ENCODE data around the gene SAMD4A. TPM values are rescaled to one million over a fixed set of nuclear protein-coding genes. Genes with fewer than 3 reads are reported as not detected.

Gene SAMD4A
- total RNA-seq, 1 donor from 2014 or later, result 30.0 TPM

DNA sequence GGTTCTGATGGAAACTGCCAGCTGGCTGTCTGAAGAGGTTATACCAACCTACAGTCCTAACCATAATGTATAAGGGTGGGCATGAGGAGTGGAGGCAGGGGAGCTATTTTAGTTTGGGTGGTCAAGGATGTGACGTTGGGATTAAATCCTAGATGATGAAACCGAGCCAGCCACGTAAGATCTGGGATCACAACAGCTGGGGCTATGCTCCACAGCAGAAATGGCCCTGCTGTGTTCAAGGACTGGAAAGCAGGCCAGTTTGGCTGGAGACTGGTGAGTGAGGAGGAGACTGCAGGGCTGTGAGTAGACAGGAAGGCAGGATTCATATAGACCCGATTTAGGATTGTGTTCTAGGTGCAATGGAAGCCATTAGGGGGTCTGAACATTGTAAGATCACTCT lies 66.1 kb downstream of the SAMD4A start:
- Mint-ChIP-seq H3K4me1 (peaks cover 23% of the 10 kb centered on the region), H3K27me3 (ENCODE audit: low read depth) (no peaks in the 10 kb centered on the region), H3K36me3 (peaks cover 3% of the 10 kb centered on the region)

DNA sequence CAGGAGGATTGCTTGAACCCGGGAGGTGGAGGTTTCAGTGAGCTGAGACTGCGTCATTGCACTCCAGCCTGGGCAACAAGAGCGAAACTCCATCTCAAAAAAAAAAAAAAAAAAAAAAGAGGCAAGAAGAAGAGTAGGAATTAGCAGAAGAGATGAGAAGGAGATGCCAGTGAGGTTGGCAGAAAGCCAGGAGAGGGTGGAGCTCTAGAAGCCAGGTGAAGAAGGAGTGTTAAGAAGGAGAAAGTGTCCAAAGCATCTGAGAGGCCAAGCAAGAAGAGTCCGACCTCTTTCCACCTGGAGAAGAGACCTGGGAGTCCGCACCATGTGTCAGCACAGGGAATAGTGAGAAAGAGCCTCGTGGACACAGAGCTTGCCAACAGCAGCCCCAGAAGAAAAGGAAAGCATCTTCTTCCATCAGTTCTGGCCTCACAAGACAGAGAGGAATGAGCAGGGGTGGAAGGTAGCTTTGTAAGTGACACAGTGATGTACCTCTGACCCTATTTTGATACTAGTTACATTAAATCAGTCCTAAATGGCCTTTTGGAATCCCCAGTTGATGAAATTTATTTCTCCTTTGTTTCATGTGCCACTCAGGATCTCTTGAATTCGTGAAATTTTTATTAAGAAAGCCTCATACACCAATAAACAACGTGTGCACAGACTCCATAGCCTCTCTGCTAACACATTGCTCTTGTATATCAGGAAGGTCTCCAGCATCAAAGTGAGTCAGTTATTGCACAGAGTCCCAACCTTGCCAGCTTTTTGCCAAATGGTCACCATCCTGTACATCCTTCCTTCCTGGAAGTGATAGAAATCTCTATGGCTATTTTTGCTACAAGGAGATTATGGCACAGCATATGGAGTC lies 70.6 kb downstream of the SAMD4A start:
- H3K4me1 Mint-ChIP-seq, result peaks cover 53% of the 10 kb centered on the region
- H3K27ac Mint-ChIP-seq, result peak overlapping the region; percentile 78
- TF ChIP-seq, protein P1, sequence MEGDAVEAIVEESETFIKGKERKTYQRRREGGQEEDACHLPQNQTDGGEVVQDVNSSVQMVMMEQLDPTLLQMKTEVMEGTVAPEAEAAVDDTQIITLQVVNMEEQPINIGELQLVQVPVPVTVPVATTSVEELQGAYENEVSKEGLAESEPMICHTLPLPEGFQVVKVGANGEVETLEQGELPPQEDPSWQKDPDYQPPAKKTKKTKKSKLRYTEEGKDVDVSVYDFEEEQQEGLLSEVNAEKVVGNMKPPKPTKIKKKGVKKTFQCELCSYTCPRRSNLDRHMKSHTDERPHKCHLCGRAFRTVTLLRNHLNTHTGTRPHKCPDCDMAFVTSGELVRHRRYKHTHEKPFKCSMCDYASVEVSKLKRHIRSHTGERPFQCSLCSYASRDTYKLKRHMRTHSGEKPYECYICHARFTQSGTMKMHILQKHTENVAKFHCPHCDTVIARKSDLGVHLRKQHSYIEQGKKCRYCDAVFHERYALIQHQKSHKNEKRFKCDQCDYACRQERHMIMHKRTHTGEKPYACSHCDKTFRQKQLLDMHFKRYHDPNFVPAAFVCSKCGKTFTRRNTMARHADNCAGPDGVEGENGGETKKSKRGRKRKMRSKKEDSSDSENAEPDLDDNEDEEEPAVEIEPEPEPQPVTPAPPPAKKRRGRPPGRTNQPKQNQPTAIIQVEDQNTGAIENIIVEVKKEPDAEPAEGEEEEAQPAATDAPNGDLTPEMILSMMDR (IDR thresholded peaks at IDR 0.05; ENCODE audit: unreplicated experiment), result no peak
- peaks cover 1% of the 10 kb centered on the region for H3K9me3 Mint-ChIP-seq
- no peaks in the 10 kb centered on the region for H3K27me3 Mint-ChIP-seq (ENCODE audit: low read depth)
- DNase-seq (ENCODE audit: low spot score in 2 of 2, unreplicated experiment in 2 of 2), result peak in 1 of 2 experiments; percentile 42
- H3K4me3 Mint-ChIP-seq, result no peak overlapping the region
- peaks cover under 1% of the 10 kb centered on the region for H3K36me3 Mint-ChIP-seq

More for the DNA sequence above, 66.1 kb downstream of the SAMD4A start:
- no peak overlapping the region for H3K4me3 Mint-ChIP-seq
- TF ChIP-seq, protein P1 (IDR thresholded peaks at IDR 0.05; ENCODE audit: unreplicated experiment), result no peak
- DNase-seq (ENCODE audit: low spot score in 2 of 2, unreplicated experiment in 2 of 2), result no peak
- peak overlapping the region; percentile 22 for H3K27ac Mint-ChIP-seq
- H3K9me3 Mint-ChIP-seq, result peaks cover 5% of the 10 kb centered on the region

DNA sequence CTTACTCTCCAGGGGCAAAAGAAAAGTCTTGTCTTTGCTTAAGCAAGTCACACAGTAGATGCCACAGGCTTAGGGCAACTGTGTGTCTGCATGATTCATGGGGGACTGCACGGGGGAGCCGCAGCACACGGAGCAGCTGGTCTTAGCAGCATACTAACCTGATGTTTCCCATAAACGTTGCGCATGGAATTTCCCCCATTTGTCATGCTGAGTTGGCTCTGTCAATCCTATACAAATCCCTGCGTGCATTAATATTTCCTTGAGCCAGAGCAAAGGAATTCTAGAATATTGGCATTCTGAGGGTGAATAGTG lies 71.2 kb downstream of the SAMD4A start:
- Mint-ChIP-seq H3K4me1 (peaks cover 54% of the 10 kb centered on the region), H3K9me3 (no peaks in the 10 kb centered on the region), H3K36me3 (no peaks in the 10 kb centered on the region), H3K27me3 (ENCODE audit: low read depth) (no peaks in the 10 kb centered on the region), H3K27ac (peak overlapping the region; percentile 78), H3K4me3 (no peak overlapping the region)
- no peak for DNase-seq (ENCODE audit: low spot score in 2 of 2, unreplicated experiment in 2 of 2)
- TF ChIP-seq, protein P1 (IDR thresholded peaks at IDR 0.05; ENCODE audit: unreplicated experiment), result no peak

DNA sequence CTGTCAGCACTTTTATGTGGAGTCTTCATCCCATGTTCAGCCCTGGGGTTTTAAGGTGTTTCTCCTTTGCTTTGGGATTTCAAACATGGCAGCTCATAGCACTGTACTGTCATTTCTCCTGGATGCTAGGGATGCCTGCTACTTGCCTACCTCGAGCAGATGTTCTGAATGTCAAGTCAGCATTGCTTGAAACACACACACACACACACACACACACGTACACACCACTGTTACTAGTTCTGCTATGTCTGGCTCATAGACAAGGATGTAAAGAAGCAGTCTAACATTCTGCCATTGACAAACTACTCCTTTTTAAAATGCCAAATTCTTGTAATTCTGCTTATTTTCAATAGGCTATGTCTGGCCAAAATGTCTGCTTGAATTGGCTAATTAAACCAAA lies 72.7 kb downstream of the SAMD4A start:
- Mint-ChIP-seq H3K4me3 (no peak overlapping the region), H3K4me1 (peaks cover 63% of the 10 kb centered on the region), H3K9me3 (no peaks in the 10 kb centered on the region), H3K27me3 (ENCODE audit: low read depth) (no peaks in the 10 kb centered on the region), H3K27ac (peak overlapping the region; percentile 21), H3K36me3 (no peaks in the 10 kb centered on the region)
- DNase-seq (ENCODE audit: low spot score in 2 of 2, unreplicated experiment in 2 of 2), result no peak
- TF ChIP-seq, protein P1 (IDR thresholded peaks at IDR 0.05; ENCODE audit: unreplicated experiment), result no peak

DNA sequence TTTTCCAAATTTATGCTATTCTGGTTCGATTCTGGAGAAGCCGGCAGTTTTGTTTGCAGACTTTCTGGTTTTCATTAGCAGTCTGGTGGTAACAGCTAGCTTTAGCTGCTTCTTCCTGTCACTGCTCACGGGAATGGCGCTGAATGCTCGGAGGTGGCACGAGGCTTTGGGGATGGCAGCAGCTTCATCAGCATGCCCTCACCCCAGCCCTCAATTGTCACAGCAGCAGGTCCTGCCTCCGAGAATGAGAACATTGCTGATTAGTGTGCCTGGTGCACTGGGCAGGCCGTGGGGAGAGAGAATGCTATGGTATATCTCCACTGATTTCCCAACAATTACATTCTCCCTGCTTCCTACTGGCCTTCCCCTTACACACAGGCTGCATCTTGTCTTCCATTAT lies 73.6 kb downstream of the SAMD4A start:
- Mint-ChIP-seq H3K27ac (peak overlapping the region; percentile 27), H3K4me1 (peaks cover 63% of the 10 kb centered on the region), H3K36me3 (no peaks in the 10 kb centered on the region), H3K27me3 (ENCODE audit: low read depth) (no peaks in the 10 kb centered on the region), H3K9me3 (no peaks in the 10 kb centered on the region), H3K4me3 (no peak overlapping the region)
- DNase-seq (ENCODE audit: low spot score in 2 of 2, unreplicated experiment in 2 of 2), result no peak
- TF ChIP-seq, protein P1 (IDR thresholded peaks at IDR 0.05; ENCODE audit: unreplicated experiment), result no peak

Data from mesothelial cell of epicardium (in vitro differentiated cells).